ENCODE measurements around the gene SP140L.
"Not testable (repeated sequence)": the region's sequence is repeated elsewhere in the genome, so short reads cannot be mapped to it uniquely, and the experiment has no call there.

SP140L gene

DNA sequence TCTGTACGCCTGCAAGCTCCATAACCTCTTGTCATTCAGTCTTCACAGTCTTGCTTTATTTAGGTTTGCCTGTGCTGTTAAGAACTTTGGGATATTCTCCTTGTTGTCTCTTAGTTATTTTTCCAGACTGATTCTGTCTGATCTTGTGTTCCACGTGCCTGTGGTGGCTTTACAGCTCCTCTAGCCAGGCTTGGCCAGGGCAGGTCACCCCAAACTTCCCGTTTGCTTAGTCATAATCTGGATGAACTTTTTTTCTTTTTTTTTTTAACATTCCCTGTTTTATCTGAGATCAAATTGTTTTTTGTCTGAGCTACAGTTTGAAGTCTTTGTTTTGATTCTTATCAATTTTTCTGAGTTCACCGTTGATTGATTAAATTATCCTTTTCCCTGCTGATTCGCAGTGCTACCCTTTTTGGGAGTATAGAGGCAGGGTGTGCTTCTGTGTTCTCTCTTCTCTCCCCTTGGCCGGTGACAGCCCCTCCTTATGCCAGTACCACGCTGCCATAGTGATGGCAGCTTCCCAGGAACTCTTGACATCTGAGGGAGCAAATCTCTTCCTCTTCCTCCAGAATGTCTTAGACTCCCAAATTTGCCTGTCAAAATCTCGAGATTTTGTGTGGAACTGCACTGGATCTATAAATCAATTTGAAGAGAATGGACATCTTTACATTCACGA, 91.5 kb downstream of the SP140L start:
- DNase-seq (ENCODE audit: low spot score): peak; percentile 58

DNA sequence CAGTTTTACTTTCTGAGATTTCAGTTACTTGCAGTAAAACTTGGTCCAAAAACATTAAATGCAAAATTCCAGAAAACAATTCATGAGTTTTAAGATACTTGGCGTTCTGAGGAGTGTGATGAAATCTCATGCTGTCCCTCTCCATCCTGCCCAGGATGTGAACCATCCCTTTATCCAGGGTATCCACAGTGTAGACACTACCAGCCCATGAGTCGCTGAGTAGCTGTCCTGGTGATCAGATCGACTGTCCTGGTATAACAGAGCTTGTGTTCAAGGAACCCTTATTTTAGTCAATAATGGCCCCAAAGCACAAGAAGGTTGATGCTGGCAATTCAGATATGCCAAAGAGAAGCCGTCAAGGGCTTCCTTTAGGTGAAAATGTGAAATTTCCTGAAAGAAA, 92.2 kb downstream of the SP140L start:
- DNase-seq (ENCODE audit: low spot score): no peak

DNA sequence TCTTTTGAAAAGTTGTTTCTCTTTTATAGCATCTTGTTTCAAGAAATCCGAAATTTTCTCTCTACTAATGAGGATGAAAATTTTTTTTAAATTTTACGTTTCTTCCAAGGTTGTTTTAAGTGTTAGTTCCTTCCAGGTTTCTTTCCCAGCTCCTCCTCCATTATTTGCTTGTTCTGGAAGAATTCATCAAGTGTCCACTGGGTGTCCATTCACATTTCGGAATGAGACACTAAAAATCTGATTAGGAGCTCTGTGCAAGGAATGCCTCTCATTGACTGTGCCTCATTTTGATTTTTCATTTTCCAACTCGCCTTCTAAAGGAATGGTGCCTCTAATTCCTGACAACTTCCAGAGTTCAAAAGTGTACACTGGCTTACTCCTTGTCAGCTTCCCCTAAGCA, 95.2 kb downstream of the SP140L start:
- DNase-seq (ENCODE audit: low spot score): no peak

DNA sequence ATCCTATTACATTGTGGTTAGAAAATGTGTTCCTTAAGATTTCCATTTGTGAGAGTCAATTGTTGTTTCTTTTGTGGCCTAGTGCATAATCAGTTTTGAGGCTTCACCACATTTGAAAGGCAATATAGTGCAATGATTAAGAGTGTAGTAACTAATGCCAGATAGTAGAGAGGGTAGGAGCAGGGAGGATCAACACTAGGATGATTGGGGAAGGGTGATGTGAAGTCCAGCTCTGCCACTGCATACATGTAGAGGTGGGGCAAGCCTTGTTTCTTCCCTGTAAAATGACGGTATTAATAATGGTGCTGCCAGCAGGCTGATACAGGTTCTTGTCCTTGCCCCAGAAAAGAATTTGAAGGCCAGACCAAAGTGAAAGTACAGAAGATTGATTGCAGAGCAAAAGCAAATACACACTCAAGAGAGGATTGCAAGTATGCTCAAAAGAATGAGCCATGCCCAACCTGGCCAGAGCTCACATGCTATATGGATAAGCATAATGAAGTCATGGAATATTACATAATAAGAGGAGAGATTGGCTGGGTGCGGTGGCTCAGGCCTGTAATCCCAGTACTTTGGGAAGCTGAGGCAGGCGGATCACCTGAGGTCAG, 97.0 kb downstream of the SP140L start:
- no peak for DNase-seq (ENCODE audit: low spot score)

DNA sequence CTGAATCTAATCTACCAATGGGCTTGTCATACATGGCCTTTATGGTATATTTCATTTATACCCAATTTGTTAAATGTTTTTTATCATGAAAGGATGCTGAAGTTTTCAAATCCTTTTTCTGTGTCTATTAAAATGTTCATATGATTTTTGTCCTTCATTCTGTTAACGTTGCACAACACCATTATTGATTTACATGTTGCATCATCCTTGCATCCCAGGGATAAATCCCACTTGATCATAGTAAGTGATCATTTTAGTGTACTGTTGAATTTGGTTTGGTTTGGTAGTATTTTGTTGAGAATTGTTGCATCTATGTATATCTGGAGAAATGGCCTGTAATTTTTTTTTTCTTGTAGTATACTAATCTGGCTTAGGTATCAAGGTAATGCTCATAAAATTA, 98.4 kb downstream of the SP140L start:
- DNase-seq (ENCODE audit: low spot score): no peak

DNA sequence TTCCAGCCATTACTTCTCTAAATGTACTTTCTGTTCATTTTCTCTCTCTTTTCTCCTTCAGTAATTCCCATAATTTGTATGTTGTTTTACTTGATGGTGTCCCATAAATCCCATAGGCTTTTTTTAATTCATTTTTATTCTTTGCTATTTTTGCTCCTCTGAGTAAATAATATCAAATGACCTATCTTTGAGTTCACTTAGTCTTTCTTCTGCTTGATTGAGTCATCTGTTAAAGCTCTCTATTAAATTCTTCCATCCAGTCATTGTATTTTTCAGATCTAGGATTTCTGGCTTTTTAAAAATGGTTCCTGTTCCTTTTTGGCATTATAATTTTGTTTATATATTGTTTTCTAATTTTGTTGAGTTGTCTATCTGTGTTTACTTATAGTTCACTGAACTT, 102.5 kb downstream of the SP140L start:
- no peak for DNase-seq (ENCODE audit: low spot score)

DNA sequence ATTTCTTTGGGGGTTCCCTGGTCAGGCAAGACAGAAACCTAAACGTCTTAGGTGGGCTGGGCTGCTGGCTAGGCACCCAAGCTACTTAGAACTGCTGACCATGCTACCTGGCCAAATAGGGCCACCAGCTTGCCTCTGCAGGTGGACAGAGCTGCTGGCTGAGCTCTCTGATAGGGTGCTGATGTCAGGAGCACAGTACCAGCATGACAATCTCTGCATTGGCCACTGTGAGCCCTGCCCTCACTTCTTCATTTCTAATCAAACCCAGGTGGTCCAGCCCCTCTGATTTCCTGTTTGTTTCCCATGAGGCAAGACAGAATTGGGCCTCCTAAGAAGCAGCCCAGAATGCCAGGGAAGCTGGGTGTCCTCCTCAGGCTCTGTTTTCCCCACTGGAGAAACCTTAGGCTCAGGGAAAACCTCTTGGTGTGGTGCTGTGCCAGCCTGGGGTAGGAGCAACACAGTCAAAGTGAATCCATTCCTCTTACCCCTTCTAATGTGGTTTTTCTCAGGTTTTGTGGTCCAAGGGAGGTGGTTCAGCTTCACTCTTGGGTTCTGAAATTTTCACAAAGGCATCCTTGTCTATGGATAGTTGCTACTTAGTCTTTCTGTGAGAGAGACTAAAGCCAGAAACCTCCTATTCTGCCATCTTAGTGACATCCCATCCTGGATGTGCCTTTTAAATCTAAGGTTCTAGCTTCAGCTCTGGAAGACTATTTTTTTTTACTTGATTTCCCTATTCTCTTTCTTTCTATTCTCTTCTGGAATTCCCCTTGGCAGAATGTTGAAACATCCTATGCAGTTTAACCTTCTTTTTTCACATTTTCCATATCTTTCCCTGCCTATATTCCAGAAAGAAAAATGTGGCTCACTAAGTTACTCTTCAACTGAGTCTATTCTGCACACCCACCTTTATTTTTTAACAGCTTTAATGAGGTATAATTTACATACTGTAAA, 104.2 kb downstream of the SP140L start:
- DNase-seq (ENCODE audit: low spot score): no peak

DNA sequence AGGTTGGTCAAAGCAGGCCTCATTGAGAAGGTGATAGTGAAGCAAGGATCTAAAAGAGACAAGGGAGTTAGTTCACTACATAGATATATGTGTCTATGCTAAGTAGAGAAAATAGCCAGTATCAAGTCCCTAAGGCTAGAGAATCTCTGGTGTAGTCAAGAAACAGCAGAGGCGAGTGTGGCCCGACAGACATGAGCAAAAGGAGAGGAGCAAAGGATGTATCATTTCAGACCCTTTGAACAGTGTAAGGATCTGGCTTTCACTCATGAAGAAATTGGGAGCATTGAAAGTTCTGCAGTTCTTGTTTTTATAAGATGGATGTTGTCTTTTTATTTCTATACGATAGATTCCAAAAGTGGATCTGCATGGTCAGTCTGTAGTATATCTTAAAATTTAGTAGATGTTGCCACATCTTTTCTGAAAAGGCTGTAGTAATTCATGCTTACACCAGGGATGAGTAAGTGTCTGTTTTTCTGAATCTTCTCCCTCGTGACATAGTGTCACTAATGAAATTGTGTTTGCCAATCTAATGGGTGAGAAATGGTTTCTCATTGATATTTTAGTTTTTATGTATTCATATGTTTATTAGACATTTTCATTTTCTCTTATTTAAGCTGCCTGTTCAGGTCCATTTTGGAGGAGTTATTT, 107.8 kb downstream of the SP140L start:
- DNase-seq (ENCODE audit: low spot score): no peak

DNA sequence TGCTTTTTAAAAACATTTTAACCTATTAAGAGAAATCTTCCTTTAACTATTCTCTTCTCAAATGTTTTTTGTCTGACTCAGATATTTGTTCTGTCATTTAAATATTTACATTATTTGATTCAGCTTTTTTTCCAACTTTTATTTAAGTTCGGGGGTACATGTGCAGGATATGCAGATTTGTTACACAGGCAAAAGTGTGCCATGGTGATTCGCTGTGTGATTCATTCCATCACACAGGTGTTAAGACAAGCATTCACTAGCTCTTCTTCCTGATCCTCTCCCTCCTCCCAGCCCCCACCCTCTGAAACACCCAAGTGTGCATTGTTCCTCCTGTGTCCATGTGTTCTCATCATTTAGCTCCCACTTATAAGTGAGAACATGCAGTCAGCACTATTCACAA, 108.4 kb downstream of the SP140L start:
- DNase-seq (ENCODE audit: low spot score): no peak

DNA sequence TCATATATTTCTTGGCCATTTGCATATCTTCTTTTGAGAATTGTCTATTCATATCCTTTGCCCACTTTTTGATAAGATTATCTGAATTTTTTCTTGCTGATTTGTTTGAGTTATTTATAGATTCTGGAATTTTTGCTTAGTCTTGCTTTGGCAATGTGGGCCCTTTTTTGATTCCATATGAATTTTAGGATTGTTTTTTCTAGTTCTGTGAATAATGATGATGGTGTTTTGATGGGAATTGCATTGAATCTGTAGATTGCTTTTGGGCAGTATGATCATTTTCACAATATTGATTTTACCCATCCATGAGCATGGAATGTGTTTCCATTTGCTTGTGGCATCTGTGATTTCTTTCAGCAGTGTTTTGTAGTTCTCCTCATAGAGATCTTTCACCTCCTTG, 112.1 kb downstream of the SP140L start:
- not testable (repeated sequence) for DNase-seq (ENCODE audit: low spot score)

DNA sequence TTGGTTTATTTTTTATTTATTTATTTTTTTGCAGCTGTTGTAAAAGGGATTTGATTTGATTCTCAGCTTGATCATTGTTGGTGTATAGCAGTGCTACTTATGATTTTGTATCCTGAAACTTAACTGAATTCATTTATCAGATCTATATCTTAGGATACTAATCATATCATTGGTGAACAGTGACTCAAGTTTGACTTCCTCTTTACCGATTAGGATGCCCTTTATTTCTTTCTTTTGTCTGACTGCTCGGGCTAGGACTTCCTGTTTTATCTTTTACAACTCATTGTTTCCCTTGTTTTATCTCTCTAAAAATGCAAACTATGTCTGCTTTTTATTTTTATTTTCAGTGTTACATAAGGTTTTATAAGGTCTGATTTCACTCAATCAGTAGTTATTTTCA, 112.6 kb downstream of the SP140L start:
- no peak for DNase-seq (ENCODE audit: low spot score)

DNA sequence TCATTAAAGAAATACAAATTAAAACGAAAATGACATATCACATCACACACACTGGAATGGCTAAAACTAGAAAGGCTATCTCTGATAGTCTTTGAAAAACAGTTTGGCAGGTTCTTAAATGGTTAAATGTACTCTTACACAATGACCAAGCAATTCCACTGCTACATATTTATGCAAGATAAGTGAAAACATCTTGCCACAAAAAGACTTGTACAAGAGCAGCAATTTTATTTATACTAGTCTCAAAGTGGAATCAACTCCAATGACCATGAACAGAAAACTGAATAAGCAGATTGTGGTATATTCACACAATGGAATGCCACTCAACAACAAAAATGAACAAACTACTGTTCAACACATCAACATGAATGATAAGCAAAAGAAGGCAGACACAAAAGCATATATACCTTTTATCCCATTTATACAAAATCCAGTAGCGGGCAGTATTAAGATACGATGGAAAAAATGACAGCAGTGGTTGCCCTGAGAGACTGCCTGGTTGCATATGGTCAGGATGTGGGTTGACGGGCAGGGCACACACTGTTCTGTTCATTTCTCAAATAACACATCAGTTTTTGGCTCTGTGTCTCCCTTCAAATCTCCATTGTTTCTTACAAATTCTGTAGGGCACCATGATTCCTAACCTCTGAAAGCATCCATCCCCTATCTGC, 114.4 kb downstream of the SP140L start:
- no peak for DNase-seq (ENCODE audit: low spot score)

DNA sequence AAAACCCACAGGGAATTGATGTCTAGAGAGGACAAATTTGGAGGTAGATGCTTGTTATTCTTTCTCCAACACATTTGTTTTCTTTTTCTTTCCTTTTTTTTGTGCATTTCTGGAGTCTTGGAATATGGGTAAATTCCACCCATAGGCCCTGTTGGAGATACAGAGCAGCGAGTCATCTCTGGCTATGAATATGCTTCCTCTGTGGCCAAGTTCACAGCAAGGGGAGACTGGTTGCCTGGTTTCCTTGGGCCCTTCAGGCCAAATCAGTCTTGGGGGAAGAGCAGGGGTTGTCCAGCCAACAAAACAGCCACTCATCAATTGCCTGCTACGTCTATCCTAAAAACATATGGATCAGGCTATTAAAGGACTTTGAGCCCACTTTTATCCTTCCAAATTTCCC, 116.5 kb downstream of the SP140L start:
- DNase-seq (ENCODE audit: low spot score): no peak

DNA sequence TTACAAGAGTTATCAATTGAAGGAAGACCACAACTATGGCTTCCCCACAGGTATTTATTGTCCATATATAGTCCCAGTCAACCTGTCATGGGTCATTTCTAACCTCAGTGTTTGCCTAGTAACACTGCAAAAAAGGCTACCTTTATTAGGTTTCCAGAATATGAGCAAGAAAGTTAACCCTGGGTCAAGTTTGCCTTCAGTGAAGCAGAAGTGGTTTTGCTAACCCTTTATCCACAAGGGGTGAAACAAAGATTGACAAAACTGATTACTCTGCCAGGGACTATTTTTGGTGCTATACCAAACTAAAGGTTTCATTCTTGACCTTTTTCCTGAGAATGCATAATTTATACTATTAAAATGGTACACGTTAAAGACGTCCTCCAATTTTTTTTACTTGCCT, 117.8 kb downstream of the SP140L start:
- no peak for DNase-seq (ENCODE audit: low spot score)

DNA sequence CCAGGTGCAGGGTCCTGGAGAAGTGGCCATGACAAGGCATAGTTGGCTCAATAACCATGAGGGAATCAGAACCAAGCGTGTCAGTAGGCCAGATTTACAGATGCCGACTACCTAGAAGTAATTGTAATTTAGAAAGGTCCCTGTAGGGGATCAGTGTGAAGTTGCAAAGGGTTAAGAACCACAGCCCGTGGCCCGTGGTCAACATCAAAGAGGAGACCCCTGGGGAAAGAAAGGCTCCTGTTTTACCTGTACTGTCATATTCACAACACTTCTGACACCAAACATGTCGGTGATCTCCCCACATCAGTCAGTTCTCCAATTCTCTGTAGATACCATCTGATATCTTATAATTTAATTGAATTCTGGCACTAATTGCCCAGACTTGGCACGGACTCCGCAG, 120.0 kb downstream of the SP140L start:
- DNase-seq (ENCODE audit: low spot score): no peak

DNA sequence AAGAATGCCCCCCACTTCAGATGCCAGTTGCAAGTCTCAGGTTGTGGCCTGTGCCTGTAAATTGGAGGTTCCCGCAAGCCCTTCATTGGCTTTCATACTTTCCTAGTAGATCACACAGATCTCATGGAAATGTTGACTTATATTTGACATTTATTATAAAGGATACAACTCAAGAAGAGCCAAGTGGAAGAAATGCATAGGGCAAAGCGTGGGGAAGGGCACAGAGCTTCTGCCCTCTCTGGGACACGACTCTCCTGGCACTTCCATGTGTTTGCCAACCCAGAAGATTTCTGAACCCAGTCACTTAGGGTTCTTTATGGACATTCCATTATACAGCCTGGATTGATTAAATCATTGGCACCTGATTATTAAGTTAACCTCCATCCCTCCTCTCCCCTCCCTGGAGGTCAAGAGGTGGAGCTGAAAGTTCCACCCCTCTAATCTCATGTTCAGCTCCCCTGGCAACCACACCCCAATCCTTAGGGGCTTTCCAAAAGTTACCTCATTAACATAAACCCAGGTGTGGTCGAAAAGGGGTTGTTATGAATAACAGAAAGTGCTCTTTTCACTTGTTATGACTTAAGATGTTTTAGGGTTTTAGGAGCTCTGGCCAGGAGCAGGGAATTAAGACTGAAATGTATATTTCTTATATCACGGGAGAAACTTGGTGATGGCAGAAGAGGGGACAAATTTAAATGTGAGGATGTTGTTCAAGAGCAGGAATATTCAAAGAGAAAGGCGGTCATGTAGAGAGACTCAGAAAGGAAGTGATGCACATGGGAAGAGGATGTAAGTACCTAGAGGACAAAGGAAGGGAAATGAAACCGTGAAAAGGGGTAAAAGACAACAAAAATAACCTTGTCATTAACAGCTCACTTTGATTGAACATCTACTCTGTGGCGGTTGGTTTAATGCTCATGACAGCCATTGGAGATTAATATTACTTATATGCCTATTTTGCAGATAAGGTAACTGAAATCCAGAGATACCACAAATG, 120.8 kb downstream of the SP140L start:
- no peak for DNase-seq (ENCODE audit: low spot score)

DNA sequence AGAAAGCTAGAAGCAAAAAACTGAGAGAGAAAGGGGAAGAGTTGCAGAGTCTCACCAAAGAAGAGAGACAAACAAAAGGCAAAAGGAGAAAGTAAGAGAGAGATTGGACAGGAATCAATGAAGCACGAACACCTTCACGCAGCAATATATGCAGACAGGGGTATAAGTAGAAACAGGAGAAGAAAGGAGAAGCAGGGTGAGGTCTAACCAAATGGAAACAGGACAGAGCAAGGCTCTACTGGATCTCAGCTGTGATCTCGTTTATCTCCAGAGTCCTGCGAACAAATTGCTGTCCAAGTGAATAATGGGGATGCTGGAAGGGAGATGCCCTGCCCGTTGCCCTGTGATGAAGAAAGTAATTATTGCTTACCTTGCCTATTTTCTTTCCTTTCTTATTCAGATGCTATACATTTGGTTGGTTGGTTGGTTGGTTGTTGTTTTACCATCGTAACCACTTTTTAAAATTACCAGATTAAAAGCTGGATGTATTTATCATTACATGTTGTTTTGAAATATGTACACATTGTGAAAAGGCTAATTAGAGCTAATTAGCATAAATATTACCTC, 123.0 kb downstream of the SP140L start:
- no peak for DNase-seq (ENCODE audit: low spot score)

DNA sequence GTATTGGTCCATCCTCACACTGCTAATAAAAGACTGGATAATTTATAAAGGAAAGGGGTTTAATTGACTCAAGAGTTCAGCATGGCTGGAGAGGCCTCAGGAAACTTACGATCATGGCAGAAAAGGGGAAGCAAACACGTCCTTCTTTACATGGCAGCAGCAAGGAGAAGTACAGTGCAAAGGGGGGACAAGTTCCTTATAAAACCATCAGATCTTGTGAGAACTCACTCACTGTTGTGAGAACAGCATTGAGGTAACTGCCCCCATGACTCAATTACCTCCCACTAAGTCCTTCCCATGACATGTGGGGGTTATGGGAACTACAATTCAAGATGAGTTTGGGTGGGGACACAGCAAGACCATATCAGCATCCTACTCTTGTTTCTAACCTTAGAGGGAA, 126.0 kb downstream of the SP140L start:
- no peak for DNase-seq (ENCODE audit: low spot score)
